Ammon's horn (tissue), 1 donor: Measurements from ENCODE around the gene ITPKB.
"Not testable (repeated sequence)": the region's sequence is repeated elsewhere in the genome, so short reads cannot be mapped to it uniquely, and the experiment has no call there.

Experiments
- DNase-seq: peaks from one replicate; pipeline ENCODE4 v3.0.0-alpha.2; 2016; ENCODE audit warnings: low spot score

Gene ITPKB

GRCh38 chr1:226738995-226739695 lies at the start of gene ITPKB:
Gene ITPKB, minus strand, starts transcription at chr1:226739282. Its CDS starts 1,824 bp downstream, at chr1:226737458.
- DNase-seq = peak; percentile 78

- no peak for DNase-seq
These were observed 48.6 kb upstream of the ITPKB start for GRCh38 chr1:226787638-226788037.

- DNase-seq = peak; percentile 87
These were observed 48.0 kb upstream of the ITPKB start for GRCh38 chr1:226787071-226787470.

- DNase-seq = no peak
These were observed 47.5 kb upstream of the ITPKB start for GRCh38 chr1:226786550-226786949.

- DNase-seq = no peak
These were observed 46.7 kb upstream of the ITPKB start for GRCh38 chr1:226785805-226786204.

GRCh38 chr1:226784081-226785049 lies 45.3 kb upstream of the ITPKB start:
- DNase-seq = peak; percentile 94

GRCh38 chr1:226782845-226783601 lies 43.9 kb upstream of the ITPKB start:
- DNase-seq = no peak

- DNase-seq = no peak
These were observed 43.0 kb upstream of the ITPKB start for GRCh38 chr1:226781937-226782609.

- DNase-seq = no peak
These were observed 40.5 kb upstream of the ITPKB start for GRCh38 chr1:226779561-226779960.

- no peak for DNase-seq
These were observed 39.6 kb upstream of the ITPKB start for GRCh38 chr1:226778657-226779058.

- no peak for DNase-seq
These were observed 37.9 kb upstream of the ITPKB start for GRCh38 chr1:226776975-226777374.

GRCh38 chr1:226776066-226776465 lies 37.0 kb upstream of the ITPKB start:
- no peak for DNase-seq

- DNase-seq = no peak
These were observed 33.5 kb upstream of the ITPKB start for GRCh38 chr1:226772446-226773139.

- not testable (repeated sequence) for DNase-seq
These were observed 28.1 kb upstream of the ITPKB start for GRCh38 chr1:226767170-226767569.

GRCh38 chr1:226766565-226766964 lies 27.5 kb upstream of the ITPKB start:
- DNase-seq = no peak

GRCh38 chr1:226764533-226764932 lies 25.5 kb upstream of the ITPKB start:
- no peak for DNase-seq

- no peak for DNase-seq
These were observed 24.8 kb upstream of the ITPKB start for GRCh38 chr1:226763905-226764264.

- DNase-seq = no peak
These were observed 24.2 kb upstream of the ITPKB start for GRCh38 chr1:226762988-226763904.

GRCh38 chr1:226762055-226762454 lies 23.0 kb upstream of the ITPKB start:
- DNase-seq = no peak

GRCh38 chr1:226761322-226761721 lies 22.2 kb upstream of the ITPKB start:
- no peak for DNase-seq
